Activated CD8-positive, alpha-beta memory T cell treated with anti-CD3 and anti-CD28 coated beads for 4 hours (primary cell): ENCODE results near the gene CFAP100.

Source experiments
- DNase-seq, 2 donors: peaks; one replicate each; pipeline ENCODE4 v3.0.0-alpha.2; 2020; ENCODE audit warnings: low read depth in 2 of 2

The CFAP100 gene

DNA sequence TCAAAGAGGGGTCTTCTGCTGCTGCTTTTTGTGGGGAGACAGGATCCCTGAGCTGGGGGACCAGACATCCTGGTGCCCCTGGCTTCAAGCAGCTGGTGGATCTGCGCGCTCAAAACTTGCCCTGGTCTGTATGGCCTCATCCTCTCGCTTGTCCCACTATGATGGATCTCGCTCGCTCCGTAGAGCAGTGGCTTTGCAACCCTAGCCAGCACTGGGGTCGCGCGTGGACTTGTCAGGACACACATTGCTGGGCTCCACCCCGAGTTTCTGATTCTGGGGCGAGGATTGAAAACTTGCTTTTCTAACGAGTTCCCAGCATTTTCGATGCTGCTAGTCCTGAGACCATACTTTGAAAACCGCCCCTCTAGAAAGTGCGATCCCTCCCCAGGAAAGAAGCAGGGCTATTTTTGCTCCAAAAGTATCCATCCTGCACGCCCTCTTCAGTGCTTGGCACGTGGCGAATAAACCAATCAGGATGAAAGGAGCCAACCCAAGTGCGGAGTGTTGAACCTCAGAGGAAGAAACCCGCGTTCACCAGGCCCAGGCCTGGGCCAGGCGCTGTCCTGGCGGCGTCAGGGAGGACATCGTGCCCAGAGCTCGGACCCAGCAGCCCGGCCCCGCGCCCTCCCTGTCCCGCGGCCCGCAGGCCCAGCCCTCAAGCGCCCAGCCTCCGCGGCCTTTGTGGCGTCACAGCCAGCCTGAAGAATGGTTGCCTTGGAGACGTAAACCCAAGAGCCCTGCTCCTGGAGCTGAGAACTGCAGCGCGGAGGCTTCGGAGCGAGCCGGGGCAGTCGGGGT is at the start of gene CFAP100:
TSS of gene CFAP100 (plus strand) at position 731 of the 798 bp plus-strand sequence. CDS start 1,092 bp downstream, outside the sequence.
- DNase-seq, result no peak

DNA sequence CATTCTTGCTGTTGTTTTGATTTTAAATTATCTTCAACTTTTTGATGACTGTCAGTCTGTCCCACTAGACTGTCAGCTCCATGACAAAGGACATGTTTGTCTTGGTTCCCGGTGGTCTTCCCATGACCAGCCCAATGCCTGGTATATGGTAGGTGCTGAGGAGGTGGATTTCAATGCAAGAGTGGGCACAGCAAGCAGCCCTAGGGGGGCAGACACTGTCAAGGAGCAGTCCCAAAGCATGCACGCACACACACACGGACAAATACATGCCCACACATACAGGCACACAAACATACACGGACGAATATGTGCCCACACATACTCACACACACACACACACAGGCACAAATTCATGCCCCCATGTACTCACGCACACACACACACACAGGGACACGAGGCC is 49.5 kb upstream of the CFAP100 start:
- DNase-seq, result no peak

DNA sequence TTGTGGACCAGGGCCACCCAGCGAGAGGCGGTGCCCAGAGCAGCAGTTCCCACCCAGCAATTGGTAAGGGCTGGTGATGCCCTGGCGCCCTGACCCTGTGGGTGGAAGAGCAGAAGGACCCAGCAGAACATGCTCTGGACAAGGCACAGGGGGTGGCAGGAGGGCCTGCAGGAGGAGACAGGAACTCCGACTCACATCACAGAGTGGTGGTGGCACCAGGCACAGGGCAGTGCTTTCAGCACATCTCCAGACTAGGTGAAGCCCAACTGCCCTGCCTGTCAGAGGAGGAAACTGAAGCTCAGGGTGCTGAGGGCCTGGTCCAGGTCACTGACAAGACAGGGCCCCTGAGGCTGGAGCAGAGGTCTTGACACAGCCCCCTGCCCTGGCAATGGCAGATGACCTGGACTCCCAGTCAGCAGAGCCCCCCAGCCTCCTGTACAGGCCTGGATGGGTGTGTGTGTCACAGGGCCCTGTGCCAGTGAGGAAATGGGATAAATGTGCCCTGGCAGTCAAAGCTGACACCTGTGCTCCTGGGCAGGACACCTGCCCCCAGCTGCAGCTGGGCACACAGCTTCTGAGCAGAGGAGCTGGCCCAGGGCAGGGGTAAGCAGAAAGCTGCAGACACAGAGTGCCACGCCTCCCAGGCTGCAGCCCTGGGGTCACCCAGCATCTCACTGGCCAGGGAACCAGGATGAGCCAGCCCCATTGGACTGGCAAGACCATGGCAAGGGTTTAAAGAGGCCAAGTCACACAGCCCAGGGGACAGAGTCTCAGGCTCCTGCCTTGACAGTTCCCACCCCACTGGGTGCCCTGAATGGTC is 48.9 kb upstream of the CFAP100 start:
- DNase-seq, result no peak

DNA sequence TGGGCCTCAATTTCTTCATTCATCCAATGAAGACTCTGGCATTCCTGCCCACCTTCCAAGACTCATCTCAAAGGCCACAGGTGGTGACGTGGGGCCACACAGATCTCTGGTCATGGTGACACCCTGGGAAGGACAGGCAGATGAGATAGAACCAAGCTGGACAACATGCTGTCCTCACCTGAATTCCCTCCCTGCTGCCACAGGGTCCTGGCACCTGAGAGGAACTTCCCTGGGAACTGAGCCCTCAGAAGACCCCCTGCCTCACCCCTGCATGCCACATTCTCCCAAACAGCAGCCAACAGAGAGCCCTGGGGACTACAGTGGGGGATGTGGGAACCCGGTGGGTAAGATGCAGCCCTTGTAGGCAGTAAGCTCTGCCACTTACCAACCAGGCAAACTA is 48.2 kb upstream of the CFAP100 start:
- no peak for DNase-seq

DNA sequence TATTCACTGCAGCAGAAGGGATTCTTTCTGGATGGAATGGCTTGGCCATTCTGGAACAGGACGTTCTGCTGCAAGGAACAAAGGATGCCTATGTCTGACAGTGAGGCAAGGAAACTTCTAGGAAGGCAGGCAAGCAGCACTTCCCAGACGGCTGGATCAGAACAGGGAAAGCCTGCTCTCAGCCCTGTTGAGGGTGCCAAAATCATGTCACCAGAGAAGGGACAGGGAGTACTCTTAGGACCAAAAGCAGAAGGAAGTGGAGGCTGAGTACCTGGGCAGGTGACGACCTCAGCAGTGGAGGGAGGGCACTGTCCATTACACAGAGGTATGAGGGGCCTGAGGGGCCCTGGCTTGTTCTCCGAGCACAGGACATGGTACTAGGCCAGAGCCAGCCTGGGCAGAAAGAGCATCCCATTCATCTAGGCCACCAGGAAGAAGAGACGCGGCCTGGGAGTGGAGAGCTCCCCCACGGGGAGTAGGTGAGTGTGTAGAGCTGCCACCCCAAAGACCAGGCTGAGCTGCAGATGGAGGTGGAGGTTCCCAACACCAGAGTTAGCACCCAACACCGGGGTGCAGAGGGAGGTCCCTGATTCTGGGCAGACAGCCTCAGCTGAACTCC is 47.1 kb upstream of the CFAP100 start:
- DNase-seq, result no peak

DNA sequence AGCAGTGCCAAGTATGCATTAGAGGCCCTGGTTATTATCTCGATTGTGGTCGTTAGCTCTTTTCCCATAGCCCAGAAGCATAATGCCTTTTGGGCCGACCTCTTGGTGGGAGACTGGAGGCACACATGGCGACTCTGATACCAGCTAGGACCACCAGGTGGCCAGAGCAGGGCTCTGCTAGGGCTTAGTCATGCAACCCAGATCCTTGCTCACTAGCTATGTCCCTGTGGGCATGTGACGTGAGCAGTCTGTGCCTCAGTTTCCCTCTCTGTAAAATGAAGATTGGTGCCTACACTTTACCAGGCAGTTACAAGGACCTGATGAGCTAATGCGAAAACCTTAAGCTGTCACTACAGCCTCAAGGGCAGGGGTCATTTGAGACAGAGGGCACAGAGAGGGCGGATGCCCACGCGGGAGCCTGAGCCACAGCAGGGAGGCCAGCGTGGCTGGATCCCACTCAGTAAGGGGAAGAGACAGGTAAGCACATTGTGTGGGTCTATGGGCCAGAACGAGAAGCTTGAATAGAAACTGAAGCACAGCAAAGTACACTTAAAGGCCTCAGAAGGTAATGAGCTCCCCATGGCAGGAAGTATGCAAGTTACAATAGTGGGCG is 46.3 kb upstream of the CFAP100 start:
- DNase-seq, result no peak

DNA sequence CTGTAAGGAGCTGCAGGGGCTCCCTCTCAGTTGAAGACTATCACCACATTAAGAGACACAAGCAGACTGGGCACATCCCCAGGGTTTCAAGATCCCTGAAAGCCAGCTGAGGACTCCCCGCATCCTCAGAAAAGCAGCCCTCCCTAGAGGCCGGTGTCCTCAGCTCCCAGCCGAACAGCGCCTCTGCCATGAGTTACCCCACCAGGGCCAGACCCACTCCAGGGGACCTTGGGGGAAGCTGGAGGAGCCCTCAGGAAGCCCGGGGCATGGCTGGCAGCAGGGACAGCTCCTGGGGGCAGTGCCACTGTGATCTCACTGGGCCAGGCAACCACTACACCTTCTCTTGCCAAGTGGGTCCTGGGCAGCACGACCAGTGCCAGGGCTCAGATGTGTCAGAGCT is 45.6 kb upstream of the CFAP100 start:
- no peak for DNase-seq

DNA sequence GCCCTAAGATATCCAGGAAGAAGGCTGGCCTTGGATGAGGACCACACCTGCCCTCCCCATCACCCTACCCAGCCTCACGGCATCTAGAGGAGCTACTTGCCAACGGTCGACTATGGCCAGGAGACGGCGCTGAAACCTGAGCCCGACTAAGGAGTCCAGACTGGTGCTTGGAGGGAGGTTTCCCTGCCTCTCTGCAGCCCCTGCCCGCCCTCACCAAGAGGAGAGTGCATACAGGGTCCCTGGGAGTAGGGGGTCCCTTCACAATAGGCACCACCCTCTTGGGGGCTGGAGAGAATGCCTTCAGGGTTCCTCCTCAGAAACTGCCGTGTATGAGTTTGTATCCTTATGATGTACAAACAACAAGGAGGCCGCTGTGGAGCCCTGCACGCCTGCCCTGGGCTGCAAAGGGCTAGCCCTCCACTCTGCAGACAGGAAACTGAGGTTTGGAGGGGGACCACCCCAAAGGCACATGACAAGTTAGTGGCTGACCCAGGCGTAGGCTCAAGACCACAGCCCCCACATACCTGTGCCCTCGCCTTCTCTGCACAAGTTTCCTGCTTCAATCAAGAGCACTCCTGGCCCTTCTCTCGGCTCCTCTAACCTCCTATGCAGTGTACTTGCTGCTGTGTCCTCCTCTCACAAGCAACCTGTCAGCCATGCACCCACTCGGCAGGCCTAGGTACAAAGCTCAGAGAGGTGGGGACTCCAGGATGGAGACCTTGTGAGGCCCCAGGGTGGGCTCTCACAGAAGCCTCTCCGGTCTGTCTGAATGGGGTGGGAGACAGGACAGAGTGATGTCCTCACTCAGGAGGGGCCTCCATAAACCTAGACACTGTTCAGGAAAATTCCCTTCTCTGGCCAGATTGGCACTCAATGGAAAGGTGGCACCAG is 44.9 kb upstream of the CFAP100 start:
- DNase-seq, result no peak

DNA sequence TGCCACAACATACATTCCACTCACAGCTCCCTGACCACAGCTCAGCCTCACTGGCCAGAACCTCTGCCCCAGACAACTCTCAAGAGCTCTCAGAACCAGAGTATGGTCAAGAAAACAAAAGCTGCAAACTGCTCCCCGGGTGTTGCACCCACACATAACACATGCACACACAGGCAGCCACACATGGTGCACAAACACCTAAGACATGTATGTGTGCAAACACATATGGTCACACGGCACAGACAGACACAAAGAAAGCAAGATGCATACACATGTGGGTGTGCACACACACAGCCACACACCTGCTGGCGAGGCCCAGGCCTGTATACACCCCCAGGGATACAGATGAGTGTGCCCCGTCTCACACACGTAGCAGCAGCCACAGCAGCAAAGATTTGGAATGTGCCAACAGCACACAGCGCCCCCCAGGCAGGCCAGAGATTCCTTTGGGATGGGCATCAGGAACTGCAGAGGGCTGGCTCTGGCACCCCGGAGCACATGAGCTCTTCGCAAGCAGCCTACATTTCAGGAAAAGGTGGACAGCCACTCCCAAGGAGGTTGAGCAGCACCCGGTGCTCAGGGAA is 44.1 kb upstream of the CFAP100 start:
- no peak for DNase-seq

DNA sequence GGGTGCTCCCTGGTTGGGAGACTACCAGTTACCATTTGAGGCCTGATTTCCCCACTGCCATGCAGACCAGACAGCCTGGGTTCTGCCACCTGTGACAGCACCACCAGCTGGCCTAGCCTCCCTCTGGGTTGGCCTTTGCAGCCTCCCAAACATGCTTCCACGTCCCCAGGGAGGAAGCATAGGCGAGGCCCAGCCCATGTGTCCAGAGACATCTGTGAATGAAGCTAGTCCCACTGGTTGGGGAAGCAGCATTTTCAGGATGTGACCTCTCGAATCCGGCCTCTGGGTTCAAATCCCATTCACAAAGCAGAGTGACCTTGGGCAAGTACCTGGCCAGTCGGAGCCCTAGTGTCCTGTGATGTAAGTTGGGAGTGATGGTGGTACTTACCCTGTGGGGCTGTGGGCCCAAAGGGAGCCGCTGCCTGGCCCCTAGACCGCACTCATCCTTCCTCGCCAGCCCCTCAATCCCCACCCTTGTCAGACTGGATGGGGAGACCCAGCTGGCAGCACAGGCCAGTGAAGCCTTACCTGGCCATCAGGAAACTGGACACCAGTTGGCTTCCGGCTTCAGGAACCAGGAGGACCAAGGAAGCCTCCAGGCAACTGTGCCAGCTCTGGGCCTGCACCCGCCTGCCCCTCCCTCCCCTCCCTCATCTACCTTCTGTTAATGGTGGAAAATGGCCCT is 43.5 kb upstream of the CFAP100 start:
- DNase-seq, result no peak

DNA sequence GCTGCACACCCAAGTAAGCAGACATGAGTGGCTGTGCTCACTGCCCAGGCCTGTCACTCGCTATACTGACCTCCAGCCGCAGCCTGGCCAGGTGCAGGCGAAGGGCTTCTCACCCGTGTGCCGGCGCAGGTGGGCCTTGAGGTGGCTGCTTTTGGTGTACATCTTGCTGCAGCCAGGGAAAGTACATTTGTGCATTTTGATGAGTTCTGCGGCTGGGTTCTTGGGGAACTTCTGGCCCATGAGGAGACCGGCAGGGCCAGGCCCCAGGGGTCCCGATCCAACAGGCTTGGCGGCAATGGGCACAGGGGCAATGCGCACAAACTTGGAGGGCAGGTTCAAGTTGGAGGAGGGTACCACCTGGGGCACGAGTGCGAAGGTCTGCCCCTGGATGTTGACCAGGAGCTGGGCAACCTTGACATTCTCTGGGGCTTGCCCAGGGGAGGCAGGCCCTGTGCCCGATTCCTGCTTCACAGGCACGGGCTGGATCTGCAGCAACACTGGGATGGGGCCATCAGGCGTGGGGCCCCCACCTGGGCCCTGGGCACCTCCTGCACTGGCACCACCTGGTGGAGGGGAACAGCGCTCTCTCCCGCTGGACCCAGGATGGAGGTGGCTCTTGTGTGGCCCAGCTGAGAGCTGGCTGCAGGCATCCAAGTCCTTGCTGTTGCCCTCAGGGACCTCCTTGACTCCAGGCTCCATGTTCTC is 42.8 kb upstream of the CFAP100 start:
- no peak for DNase-seq

DNA sequence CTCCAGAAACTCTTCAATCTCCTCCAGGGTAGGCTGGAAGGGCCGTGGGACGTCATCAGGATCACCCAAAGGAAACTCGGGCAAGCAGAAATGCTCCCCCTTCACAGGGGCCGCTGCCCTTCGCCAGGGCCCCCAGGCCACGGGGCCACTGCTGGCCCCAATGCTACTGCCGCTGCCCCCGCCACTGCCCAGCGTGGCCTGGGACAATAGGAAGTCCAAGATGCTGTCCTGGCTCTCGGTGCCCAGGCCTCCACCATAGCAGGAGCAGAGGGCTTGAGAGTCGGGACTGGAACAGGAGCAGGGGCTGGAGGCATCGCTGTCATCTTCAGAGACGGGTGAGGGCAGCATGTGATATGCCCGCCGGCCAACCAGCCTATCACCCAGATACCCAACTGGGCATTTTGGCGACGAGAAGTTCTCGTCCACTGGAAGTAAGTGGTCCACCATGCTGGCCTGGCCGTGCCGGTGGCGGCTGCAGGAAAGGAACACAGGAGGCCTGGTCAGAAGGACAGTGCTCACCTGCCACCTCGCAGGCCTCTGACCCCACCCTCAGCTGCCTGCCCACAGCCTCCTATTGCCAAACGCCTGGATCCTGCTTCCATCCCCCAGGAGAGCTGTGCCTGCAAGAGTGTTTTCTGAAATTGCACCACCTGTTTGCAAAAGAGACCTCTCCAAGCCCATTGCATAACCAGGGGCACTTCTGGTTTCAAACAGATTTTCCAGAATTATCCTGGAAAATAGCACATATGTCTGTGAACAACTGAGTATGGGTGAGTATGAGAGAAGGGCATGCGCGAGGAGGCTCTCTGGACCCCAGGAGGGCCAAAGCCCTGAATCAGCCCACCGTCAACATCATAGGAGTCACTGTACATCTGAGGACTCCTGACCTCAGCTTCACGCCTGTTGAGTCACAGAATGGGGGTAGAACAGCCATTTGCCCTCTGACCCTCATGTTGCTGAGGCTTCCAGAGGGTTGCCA is 41.9 kb upstream of the CFAP100 start:
- no peak for DNase-seq

DNA sequence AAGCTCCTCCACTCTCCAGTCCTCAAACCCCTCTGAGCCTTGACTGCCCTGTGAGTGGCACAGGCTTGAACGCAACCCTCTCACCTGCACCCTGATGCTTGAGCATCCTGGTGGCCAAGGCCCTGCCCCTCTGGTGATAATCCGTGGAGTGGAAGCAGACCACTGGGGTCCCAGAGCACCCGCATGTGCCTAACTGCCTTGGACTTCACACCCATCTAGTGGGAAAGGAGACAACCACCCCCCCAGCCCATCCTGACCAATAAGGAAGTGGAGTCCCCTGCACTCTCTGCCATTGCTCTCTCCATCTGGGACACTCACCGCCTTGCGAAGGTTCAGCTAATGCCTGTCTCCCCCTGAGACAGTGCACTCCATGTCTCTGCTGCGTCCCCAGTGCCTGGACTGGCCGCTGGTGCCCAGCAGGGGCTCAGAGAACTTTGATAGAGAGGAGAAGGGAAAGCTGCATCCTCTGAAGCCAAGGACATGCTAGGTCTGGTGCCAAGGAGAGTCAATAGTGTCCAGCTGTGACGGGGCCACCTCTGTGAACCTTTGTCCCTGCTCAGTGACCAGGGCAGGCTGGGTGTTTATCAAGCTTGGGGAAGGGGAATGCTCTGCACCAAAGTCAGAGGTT is 40.9 kb upstream of the CFAP100 start:
- no peak for DNase-seq

DNA sequence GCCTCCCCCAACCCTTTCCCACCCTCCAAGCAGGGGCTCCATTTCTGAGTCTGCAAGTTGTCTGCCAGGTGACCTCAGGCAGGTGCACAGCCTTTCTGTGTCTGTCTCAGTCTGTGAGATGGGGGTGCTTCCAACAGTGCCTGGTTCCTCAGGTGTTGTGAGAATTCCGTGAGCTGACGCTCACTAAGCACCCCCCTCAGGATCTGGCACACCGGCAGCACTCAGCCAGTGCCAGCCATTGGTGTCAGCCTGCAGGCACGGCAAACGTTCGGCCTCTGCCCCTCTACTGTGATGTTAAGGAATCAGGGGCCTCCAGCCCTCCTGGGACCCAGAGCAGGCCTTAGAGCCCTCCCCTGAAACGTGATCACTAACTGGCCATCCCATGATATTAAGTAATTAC is 39.9 kb upstream of the CFAP100 start:
- no peak for DNase-seq

DNA sequence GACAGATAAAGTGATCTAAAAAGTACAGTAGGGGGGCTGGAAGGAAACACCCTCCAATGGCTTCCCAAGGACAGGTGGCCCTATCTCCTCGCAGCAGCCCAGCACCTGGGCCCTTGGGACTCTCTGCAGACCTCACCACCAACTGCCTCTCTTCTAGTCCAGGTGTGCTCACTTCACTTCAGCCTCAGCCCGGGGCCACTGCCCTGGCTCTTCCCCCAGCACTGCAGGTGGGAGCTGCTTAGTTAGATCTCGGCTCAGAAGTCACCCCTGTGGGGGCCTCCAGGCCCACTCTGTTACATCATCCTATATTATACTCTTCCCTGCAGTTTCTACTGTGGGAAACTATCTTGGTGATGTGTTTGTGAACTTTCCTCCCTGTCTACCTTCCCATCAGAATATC is 39.5 kb upstream of the CFAP100 start:
- no peak for DNase-seq

DNA sequence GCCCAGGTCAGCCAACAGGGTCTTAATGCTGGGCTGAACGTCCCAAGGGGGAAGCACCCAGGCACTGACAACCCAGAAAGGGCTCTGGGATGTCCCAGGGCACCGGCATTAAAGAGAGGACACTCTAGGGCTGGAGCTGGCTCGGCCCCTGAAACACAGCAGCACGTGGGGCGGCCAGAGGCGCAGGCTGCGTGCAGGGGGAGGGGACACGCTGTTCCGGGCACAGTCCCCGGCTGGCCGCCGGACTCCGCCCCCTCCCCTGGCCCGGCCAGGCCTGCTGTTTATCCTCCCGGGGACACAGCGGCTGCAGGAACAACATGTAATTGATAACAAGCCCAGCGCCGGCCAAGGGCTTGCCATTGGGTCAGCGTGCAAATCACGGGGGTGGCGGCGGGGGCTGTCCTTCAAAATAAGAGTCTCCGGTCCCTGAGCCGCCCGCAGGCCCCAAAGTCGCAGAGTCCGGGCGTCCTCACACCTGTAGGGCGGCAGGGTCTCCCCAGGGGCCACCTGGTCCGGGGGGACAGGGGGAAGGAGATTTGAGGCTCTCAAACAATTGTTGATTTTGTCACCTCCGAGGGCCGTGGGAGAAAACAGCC is 38.8 kb upstream of the CFAP100 start:
- DNase-seq, result no peak
